Measurements from ENCODE around the gene LRCH4. TPM values are rescaled to one million over a fixed set of nuclear protein-coding genes. Genes with fewer than 3 reads are reported as not detected.
A peak's percentile ranks its signal among the peaks of the same experiment; 100 is the strongest.

The LRCH4 gene
- total and polyA plus RNA-seq, 3 donors from 2014 or later, result 159 to 378 (median 314) TPM

GRCh38 chr7:100595188-100595587 lies 9.3 kb upstream of the LRCH4 start:
- intact Hi-C loops (cut with DNase I; ENCODE audit: low total_unique reads), result no loop called here
- Histone ChIP-seq H3K4me1 (peaks cover 10% of the 10 kb centered on the region), H3K27ac (no peak overlapping the region), H3K27me3 (no peaks in the 10 kb centered on the region), H3K4me3 (no peak overlapping the region), H3K36me3 (ENCODE audit: low read depth, missing control alignments) (no peaks in the 10 kb centered on the region), H3K9me3 (no peaks in the 10 kb centered on the region)
- 96 to 98% methylated on average over 7 of the region's 7 CpGs for WGBS, 2 donors
- DNase-seq, result no peak
- TF ChIP-seq POLR2A (IDR thresholded peaks at IDR 0.05), result no peak
- no peak for TF ChIP-seq CTCF (IDR thresholded peaks at IDR 0.05)

- TF ChIP-seq POLR2A (IDR thresholded peaks at IDR 0.05) (no peak), CTCF (IDR thresholded peaks at IDR 0.05) (no peak)
- Histone ChIP-seq H3K27ac (no peak overlapping the region), H3K27me3 (no peaks in the 10 kb centered on the region), H3K4me3 (no peak overlapping the region), H3K36me3 (ENCODE audit: low read depth, missing control alignments) (no peaks in the 10 kb centered on the region), H3K9me3 (no peaks in the 10 kb centered on the region), H3K4me1 (peaks cover 6% of the 10 kb centered on the region)
- WGBS, 2 donors, result 96 to 98% methylated on average over 17 of the region's 17 CpGs
- DNase-seq, result no peak
- intact Hi-C loops (cut with DNase I; ENCODE audit: low total_unique reads), result no loop called here
These were observed 5.7 kb upstream of the LRCH4 start for GRCh38 chr7:100591596-100591995.

GRCh38 chr7:100590077-100590737 lies 4.3 kb upstream of the LRCH4 start:
- Histone ChIP-seq H3K4me1 (peaks cover 6% of the 10 kb centered on the region), H3K4me3 (peak overlapping the region in 1 of 2 donors; percentile 12), H3K27ac (peak overlapping the region in 1 of 2 donors; percentile 50), H3K36me3 (ENCODE audit: low read depth, missing control alignments) (no peaks in the 10 kb centered on the region), H3K9me3 (no peaks in the 10 kb centered on the region), H3K27me3 (no peaks in the 10 kb centered on the region)
- no peak for DNase-seq
- TF ChIP-seq CTCF (IDR thresholded peaks at IDR 0.05), result no peak
- TF ChIP-seq POLR2A (IDR thresholded peaks at IDR 0.05), result no peak
- WGBS, 2 donors, result 36 to 50% methylated on average over 13 to 20 of the region's 20 CpGs
- intact Hi-C loops (cut with DNase I; ENCODE audit: low total_unique reads), result no loop called here

GRCh38 chr7:100589341-100589947 lies 3.5 kb upstream of the LRCH4 start:
- no peak overlapping the region for H3K4me3 ChIP-seq
- H3K27ac ChIP-seq, result no peak overlapping the region
- DNase-seq, result no peak
- TF ChIP-seq CTCF (IDR thresholded peaks at IDR 0.05), result no peak
- no peak for TF ChIP-seq POLR2A (IDR thresholded peaks at IDR 0.05)
- no peaks in the 10 kb centered on the region for H3K9me3 ChIP-seq
- WGBS, 2 donors, result 48 to 75% methylated on average over 7 of the region's 7 CpGs
- H3K4me1 ChIP-seq, result peaks cover 12% of the 10 kb centered on the region
- no peaks in the 10 kb centered on the region for H3K27me3 ChIP-seq
- intact Hi-C loops (cut with DNase I; ENCODE audit: low total_unique reads), result no loop called here
- no peaks in the 10 kb centered on the region for H3K36me3 ChIP-seq (ENCODE audit: low read depth, missing control alignments)

- intact Hi-C loops (cut with DNase I; ENCODE audit: low total_unique reads), result no loop called here
- Histone ChIP-seq H3K27ac (no peak overlapping the region), H3K9me3 (no peaks in the 10 kb centered on the region), H3K36me3 (ENCODE audit: low read depth, missing control alignments) (no peaks in the 10 kb centered on the region), H3K4me1 (peaks cover 22% of the 10 kb centered on the region), H3K4me3 (no peak overlapping the region), H3K27me3 (no peaks in the 10 kb centered on the region)
- DNase-seq, result no peak
- TF ChIP-seq POLR2A (IDR thresholded peaks at IDR 0.05) (no peak), CTCF (IDR thresholded peaks at IDR 0.05) (no peak)
- WGBS, 2 donors, result 72 to 83% methylated on average over 1 of the region's 1 CpG
These were observed 2.5 kb upstream of the LRCH4 start for GRCh38 chr7:100588438-100588837.

Data from testis (tissue), 3 donors.